GM19025 (cell line): ENCODE data around the gene EDC4.

ENCODE experiments used
- ATAC-seq: cut with Tn5 transposase; IDR thresholded peaks from one replicate; pipeline ENCODE4 v1.9.1; 2021; ENCODE audit warnings: mild to moderate bottlenecking, low read depth, moderate library complexity; ENCODE audit not compliant: unreplicated experiment

Gene EDC4

DNA sequence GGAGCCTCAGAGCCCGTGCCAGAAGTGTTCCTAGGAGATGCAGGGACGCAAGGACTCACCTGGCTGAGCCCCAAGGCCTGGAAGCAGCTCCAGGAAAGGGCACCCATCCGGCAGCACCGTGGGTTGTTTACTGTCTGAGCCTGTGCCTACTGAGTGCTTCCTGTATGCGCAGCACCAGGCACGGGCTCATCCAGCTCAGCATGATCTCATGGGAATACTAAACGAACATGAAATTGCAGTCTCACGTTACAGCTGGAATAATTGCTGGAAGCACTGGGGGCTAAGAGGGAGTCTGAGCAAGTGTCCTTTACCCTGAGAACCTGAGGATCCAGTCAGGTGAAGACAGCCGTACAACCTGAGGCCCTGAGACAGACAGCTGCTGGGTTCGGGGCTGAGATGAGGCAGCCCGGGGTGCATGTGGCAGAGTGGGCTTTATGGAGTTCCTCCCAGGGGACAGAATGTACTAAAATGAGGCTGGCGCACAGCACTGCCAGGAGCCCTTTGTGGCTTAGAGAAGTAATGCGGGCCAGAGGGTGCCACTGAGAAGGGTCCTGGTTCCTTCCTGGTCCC is 53.4 kb downstream of the EDC4 start:
- no peak for ATAC-seq

- no peak for ATAC-seq
These were observed 54.5 kb downstream of the EDC4 start for GRCh38 chr16:67927131-67927941.

DNA sequence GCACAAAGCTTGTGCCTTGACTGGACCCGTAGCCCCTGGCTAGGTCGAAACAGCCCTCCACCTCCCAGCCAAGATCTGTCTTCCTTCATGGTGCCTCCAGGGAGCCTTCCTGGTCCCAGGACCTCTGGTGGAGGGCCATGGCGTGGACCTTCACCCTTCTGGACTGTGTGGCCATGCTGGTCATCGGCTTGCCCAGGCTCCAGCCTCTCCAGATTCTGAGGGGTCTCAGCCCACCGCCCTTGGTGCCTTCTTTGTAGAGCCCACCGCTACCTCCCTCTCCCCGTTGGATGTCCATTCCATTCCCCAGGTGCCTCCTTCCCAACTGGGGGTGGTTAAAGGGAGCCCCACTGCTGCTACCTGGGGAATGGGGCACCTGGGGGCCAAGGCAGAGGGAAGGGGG is 55.3 kb downstream of the EDC4 start:
- ATAC-seq = no peak

DNA sequence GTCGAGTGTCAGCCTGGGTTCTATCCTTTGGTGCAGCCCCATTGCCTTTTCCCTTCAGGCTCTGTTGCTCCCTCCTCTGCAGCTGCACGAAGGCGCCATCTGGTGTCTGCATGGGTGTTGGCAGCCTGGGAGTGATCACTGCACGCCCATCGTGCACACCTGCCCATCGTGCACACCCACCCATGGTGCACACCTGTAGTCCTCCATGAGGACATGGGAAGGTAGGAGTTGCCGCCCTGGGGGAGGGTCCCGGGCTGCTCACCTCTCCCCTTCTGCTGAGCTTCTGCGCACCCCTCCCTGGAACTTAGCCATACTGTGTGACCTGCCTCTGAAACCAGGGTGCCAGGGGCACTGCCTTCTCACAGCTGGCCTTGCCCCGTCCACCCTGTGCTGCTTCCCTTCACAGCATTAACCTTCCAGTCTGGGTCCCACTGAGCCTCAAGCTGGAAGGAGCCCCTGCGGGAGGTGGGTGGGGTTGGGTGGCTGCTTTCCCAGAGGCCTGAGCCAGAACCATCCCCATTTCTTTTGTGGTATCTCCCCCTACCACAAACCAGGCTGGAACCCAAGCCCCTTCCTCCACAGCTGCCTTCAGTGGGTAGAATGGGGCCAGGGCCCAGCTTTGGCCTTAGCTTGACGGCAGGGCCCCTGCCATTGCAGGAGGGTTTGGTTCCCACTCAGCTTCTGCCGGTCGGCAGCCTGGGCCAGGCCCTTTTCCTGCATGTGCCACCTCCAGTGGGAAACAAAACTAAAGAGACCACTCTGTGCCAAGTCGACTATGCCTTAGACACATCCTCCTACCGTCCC is 55.9 kb downstream of the EDC4 start:
- ATAC-seq = no peak

- ATAC-seq = no peak
These were observed 57.3 kb downstream of the EDC4 start for GRCh38 chr16:67930191-67930590.

DNA sequence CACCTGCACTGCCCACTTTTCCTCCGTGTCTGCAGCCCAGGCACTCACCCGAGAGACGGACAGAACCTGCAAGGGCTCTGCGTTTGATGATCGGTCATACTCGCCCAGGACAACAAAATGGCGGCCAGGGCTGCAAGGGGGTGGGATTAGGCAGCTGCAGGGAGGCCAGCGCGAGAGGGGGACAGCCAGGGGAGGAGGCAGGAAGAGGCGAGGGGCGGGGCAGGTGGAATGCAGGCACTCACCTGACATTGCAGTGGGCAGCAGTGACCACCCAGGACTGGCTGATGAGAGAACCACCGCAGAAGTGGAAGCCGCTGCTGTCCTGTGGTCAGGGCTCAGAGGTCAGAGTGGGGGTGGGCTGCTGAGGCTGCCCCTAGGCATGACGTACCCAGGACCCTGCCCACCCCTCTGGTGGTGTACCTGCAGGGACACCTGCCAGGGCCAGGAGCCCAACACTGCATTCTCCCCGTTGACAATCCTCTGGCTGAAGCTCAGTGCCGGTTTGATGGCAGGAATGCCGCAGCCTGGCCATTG is 57.9 kb downstream of the EDC4 start:
- ATAC-seq = no peak
